HG03432 (cell line): ENCODE data around the gene LRP11.
A peak's percentile ranks its signal among the peaks of the same experiment; 100 is the strongest.
"Not testable (repeated sequence)": the region's sequence is repeated elsewhere in the genome, so short reads cannot be mapped to it uniquely, and the experiment has no call there.

Experiments used
- ATAC-seq: cut with Tn5 transposase; IDR thresholded peaks from one replicate; pipeline ENCODE4 v1.9.1; 2021; ENCODE audit warnings: mild to moderate bottlenecking, moderate library complexity; ENCODE audit not compliant: unreplicated experiment

LRP11 gene

GRCh38 chr6:149863698-149864577 is at the start of gene LRP11:
Gene LRP11, minus strand, starts transcription at chr6:149864359. Its CDS starts 339 bp downstream, at chr6:149864020.
- peak; percentile 89 for ATAC-seq

- no peak for ATAC-seq
These were observed 49.5 kb upstream of the LRP11 start for GRCh38 chr6:149913540-149914240.

GRCh38 chr6:149913085-149913484 is 48.9 kb upstream of the LRP11 start:
- no peak for ATAC-seq

- not testable (repeated sequence) for ATAC-seq
These were observed 48.5 kb upstream of the LRP11 start for GRCh38 chr6:149912680-149913079.

GRCh38 chr6:149910721-149911151 is 46.6 kb upstream of the LRP11 start:
- no peak for ATAC-seq

GRCh38 chr6:149909701-149910470 is 45.7 kb upstream of the LRP11 start:
- ATAC-seq, result no peak

- not testable (repeated sequence) for ATAC-seq
These were observed 44.3 kb upstream of the LRP11 start for GRCh38 chr6:149908480-149908879.

- ATAC-seq, result no peak
These were observed 43.2 kb upstream of the LRP11 start for GRCh38 chr6:149907317-149907716.

GRCh38 chr6:149906405-149906804 is 42.2 kb upstream of the LRP11 start:
- ATAC-seq, result no peak

GRCh38 chr6:149905911-149906371 is 41.8 kb upstream of the LRP11 start:
- no peak for ATAC-seq

- no peak for ATAC-seq
These were observed 41.3 kb upstream of the LRP11 start for GRCh38 chr6:149905371-149905910.

- ATAC-seq, result no peak
These were observed 40.7 kb upstream of the LRP11 start for GRCh38 chr6:149904661-149905370.

GRCh38 chr6:149903938-149904611 is 39.9 kb upstream of the LRP11 start:
- ATAC-seq, result no peak

- no peak for ATAC-seq
These were observed 37.4 kb upstream of the LRP11 start for GRCh38 chr6:149901444-149902140.

GRCh38 chr6:149900620-149901443 is 36.7 kb upstream of the LRP11 start:
- no peak for ATAC-seq

- no peak for ATAC-seq
These were observed 35.9 kb upstream of the LRP11 start for GRCh38 chr6:149899926-149900619.

- ATAC-seq, result no peak
These were observed 35.3 kb upstream of the LRP11 start for GRCh38 chr6:149899486-149899885.

GRCh38 chr6:149898966-149899365 is 34.8 kb upstream of the LRP11 start:
- ATAC-seq, result no peak
